Neuronal stem cell (in vitro differentiated cells): ENCODE data around the gene CRYAA.
"Not testable (repeated sequence)": the region's sequence is repeated elsewhere in the genome, so short reads cannot be mapped to it uniquely, and the experiment has no call there.

Experiments used
- DNase-seq: peaks from one replicate; pipeline ENCODE4 v3.0.0-alpha.2; 2013; ENCODE audit warnings: low spot score
- H2AFZ ChIP-seq: one replicate; pipeline ENCODE4 v1.6.1; 2013; ENCODE audit warnings: mild to moderate bottlenecking, low read length, inconsistent platforms
- H2AK5ac ChIP-seq: 2 replicates; pipeline ENCODE4 v1.6.1; 2013; ENCODE audit warnings: low read depth, mild to moderate bottlenecking, inconsistent platforms, low read length, moderate library complexity, mixed read lengths
- H2BK120ac ChIP-seq: 2 replicates; pipeline ENCODE4 v1.6.1; 2013; ENCODE audit warnings: low read depth, mild to moderate bottlenecking, inconsistent platforms, low read length, moderate library complexity, mixed read lengths
- H2BK12ac ChIP-seq: one replicate; pipeline ENCODE4 v1.6.1; 2013; ENCODE audit warnings: low read length, inconsistent platforms
- H2BK15ac ChIP-seq: 2 replicates; pipeline ENCODE4 v1.6.1; 2013; ENCODE audit warnings: mild to moderate bottlenecking, low read length, inconsistent platforms, mixed read lengths
- H2BK5ac ChIP-seq: one replicate; pipeline ENCODE4 v1.6.1; 2013; ENCODE audit warnings: inconsistent platforms, mild to moderate bottlenecking, low read length, moderate library complexity
- H3K14ac ChIP-seq: one replicate; pipeline ENCODE4 v1.6.1; 2013; ENCODE audit warnings: low read length, inconsistent platforms
- H3K18ac ChIP-seq: 2 replicates; pipeline ENCODE4 v1.6.1; 2013; ENCODE audit warnings: low read length, inconsistent platforms
- H3K23ac ChIP-seq: 2 replicates; pipeline ENCODE4 v1.6.1; 2013; ENCODE audit warnings: low read depth, mild to moderate bottlenecking, mixed read lengths, low read length, inconsistent platforms; ENCODE audit not compliant: poor library complexity
- H3K27ac ChIP-seq: replicated peaks from 3 replicates; pipeline ENCODE4 v1.5.1; 2013; ENCODE audit warnings: low read length, inconsistent platforms
- H3K27me3 ChIP-seq, 3 experiments: 2 replicates each; pipeline ENCODE4 v1.6.1; 2013; ENCODE audit warnings: low read length in 3 of 3, mild to moderate bottlenecking in 2 of 3, inconsistent platforms in 1 of 3, low read depth in 1 of 3, mixed read lengths in 1 of 3, moderate library complexity in 1 of 3; ENCODE audit not compliant: control insufficient read depth in 3 of 3, insufficient read depth in 3 of 3
- H3K36me3 ChIP-seq, 2 donors: replicated peaks in 1 of 2; 2 replicates each; pipeline ENCODE4 v1.6.1; 2013; ENCODE audit warnings: low read length in 2 of 2; ENCODE audit not compliant: control insufficient read depth in 2 of 2, insufficient read depth in 2 of 2
- H3K4ac ChIP-seq: 2 replicates; pipeline ENCODE4 v1.6.1; 2013; ENCODE audit warnings: inconsistent platforms, mild to moderate bottlenecking, low read length, moderate library complexity
- H3K4me1 ChIP-seq, 2 donors: 1 replicate in 1 of 2; 2 replicates in 1 of 2; pipeline ENCODE4 v1.6.1; 2013; ENCODE audit warnings: low read length in 2 of 2, low read depth in 1 of 2; ENCODE audit not compliant: control insufficient read depth in 2 of 2, insufficient read depth in 1 of 2
- H3K4me2 ChIP-seq: one replicate; pipeline ENCODE4 v1.6.1; 2013; ENCODE audit warnings: mild to moderate bottlenecking, low read length, inconsistent platforms; ENCODE audit not compliant: insufficient read depth, poor library complexity, severe bottlenecking
- H3K4me3 ChIP-seq, 2 donors: 2 replicates each; pipeline ENCODE4 v1.5.1; 2013; ENCODE audit warnings: low read length in 2 of 2, mild to moderate bottlenecking in 2 of 2, inconsistent platforms in 1 of 2, moderate library complexity in 1 of 2
- H3K79me1 ChIP-seq: one replicate; pipeline ENCODE4 v1.6.1; 2013; ENCODE audit warnings: low read depth, mild to moderate bottlenecking, inconsistent platforms, low read length, moderate library complexity
- H3K9ac ChIP-seq: one replicate; pipeline ENCODE4 v1.6.1; 2013; ENCODE audit warnings: mild to moderate bottlenecking, low read depth, low read length, inconsistent platforms; ENCODE audit not compliant: poor library complexity
- H3K9me3 ChIP-seq, 2 donors: replicated peaks in 1 of 2; 2 replicates each; pipeline versions ENCODE3 to v1.6.1; 2013; ENCODE audit warnings: low read length in 2 of 2, mild to moderate bottlenecking in 2 of 2, inconsistent platforms in 1 of 2, low read depth in 1 of 2, mixed read lengths in 1 of 2, moderate library complexity in 1 of 2; ENCODE audit not compliant: control insufficient read depth in 2 of 2, insufficient read depth in 1 of 2
- H4K8ac ChIP-seq: one replicate; pipeline ENCODE4 v1.6.1; 2013; ENCODE audit warnings: low read depth, mild to moderate bottlenecking, inconsistent platforms, low read length, moderate library complexity
- H4K91ac ChIP-seq: one replicate; pipeline ENCODE4 v1.6.1; 2013; ENCODE audit warnings: low read length, low read depth, mild to moderate bottlenecking, inconsistent platforms; ENCODE audit not compliant: poor library complexity
- WGBS, 2 donors: extraction: QIAGEN DNeasy Blood & Tissue Kit; methylation state at CpG; one replicate each; pipeline ENCODE4 v1.1.7; 2013; ENCODE audit warnings: missing lambda C conversion rate in 2 of 2, mixed read lengths in 1 of 2; ENCODE audit not compliant: insufficient read length in 2 of 2, insufficient replicate concordance in 1 of 2; ENCODE audit errors: extremely low coverage in 2 of 2; 5-methylcytosine and 5-hydroxymethylcytosine counted together

Gene CRYAA

GRCh38 chr21:43187268-43187667 lies 18.5 kb downstream of the CRYAA start:
- not testable (repeated sequence) for H3K9me3 ChIP-seq, H4K8ac ChIP-seq, H3K4ac ChIP-seq, H3K27ac ChIP-seq, H3K4me1 ChIP-seq, H2BK5ac ChIP-seq, H3K14ac ChIP-seq, H3K18ac ChIP-seq, H2BK15ac ChIP-seq, H2BK120ac ChIP-seq, H3K4me3 ChIP-seq, H3K4me2 ChIP-seq, H3K36me3 ChIP-seq, H3K79me1 ChIP-seq, H3K9ac ChIP-seq, H2BK12ac ChIP-seq, DNase-seq, H4K91ac ChIP-seq, H3K27me3 ChIP-seq, H2AK5ac ChIP-seq, H2AFZ ChIP-seq, H3K23ac ChIP-seq
- no CpG with 5 or more reads among the region's 7 CpGs for WGBS, 2 donors

GRCh38 chr21:43187715-43188114 lies 18.9 kb downstream of the CRYAA start:
- no peak overlapping the region for H2BK12ac ChIP-seq
- H2BK5ac ChIP-seq: no peak overlapping the region
- H2AFZ ChIP-seq: no peak overlapping the region
- H2BK15ac ChIP-seq: no peak overlapping the region
- H3K4me2 ChIP-seq: no peak overlapping the region
- no peaks in the 10 kb centered on the region for H3K79me1 ChIP-seq
- H3K27ac ChIP-seq: no peak overlapping the region
- H2AK5ac ChIP-seq: no peak overlapping the region
- H3K23ac ChIP-seq: no peak overlapping the region
- no peak overlapping the region for H3K18ac ChIP-seq
- no peak overlapping the region for H2BK120ac ChIP-seq
- no peak overlapping the region for H3K4ac ChIP-seq
- H3K9ac ChIP-seq: peak overlapping the region; percentile 32
- H3K9me3 ChIP-seq: peaks cover 0 to 3% of the 10 kb centered on the region in 2 donors
- H3K27me3 ChIP-seq: peaks cover 0 to 2% (median 0%) of the 10 kb centered on the region in 3 experiments
- H3K4me1 ChIP-seq: no peaks in the 10 kb centered on the region
- no peak overlapping the region for H3K14ac ChIP-seq
- H3K36me3 ChIP-seq: no peaks in the 10 kb centered on the region
- no peak for DNase-seq
- H4K91ac ChIP-seq: no peak overlapping the region
- H3K4me3 ChIP-seq: peak overlapping the region in 1 of 2 donors; percentile 71
- no CpG with 5 or more reads among the region's 4 CpGs for WGBS, 2 donors
- no peak overlapping the region for H4K8ac ChIP-seq

- Histone ChIP-seq H2AK5ac (no peak overlapping the region), H2BK5ac (no peak overlapping the region), H3K36me3 (no peaks in the 10 kb centered on the region), H3K79me1 (no peaks in the 10 kb centered on the region), H3K9ac (no peak overlapping the region), H3K27ac (no peak overlapping the region), H2BK12ac (no peak overlapping the region), H3K4me1 (no peaks in the 10 kb centered on the region), H4K91ac (no peak overlapping the region), H3K23ac (no peak overlapping the region), H3K4me3 (no peak overlapping the region), H3K4ac (no peak overlapping the region), H4K8ac (no peak overlapping the region), H2AFZ (no peak overlapping the region), H2BK120ac (no peak overlapping the region), H3K18ac (no peak overlapping the region), H3K27me3 (peaks cover 0 to 2% (median 0%) of the 10 kb centered on the region in 3 experiments), H3K14ac (no peak overlapping the region), H2BK15ac (no peak overlapping the region), H3K4me2 (no peak overlapping the region), H3K9me3 (peaks cover 0 to 3% of the 10 kb centered on the region in 2 donors)
- no peak for DNase-seq
- WGBS, 2 donors: no CpG with 5 or more reads among the region's 8 CpGs
Observed at GRCh38 chr21:43188181-43188580, 19.4 kb downstream of the CRYAA start.

GRCh38 chr21:43188592-43189210 lies 19.9 kb downstream of the CRYAA start:
- no peak overlapping the region for H4K8ac ChIP-seq
- no peak for DNase-seq
- WGBS, 2 donors: no CpG with 5 or more reads among the region's 15 CpGs

More at GRCh38 chr21:43188592-43189210, 19.9 kb downstream of the CRYAA start:
- no peak overlapping the region for H2AK5ac ChIP-seq
- no peak overlapping the region for H3K9ac ChIP-seq
- H2AFZ ChIP-seq: no peak overlapping the region
- H3K4ac ChIP-seq: no peak overlapping the region
- H3K79me1 ChIP-seq: no peaks in the 10 kb centered on the region
- H3K9me3 ChIP-seq: peaks cover 0 to 4% of the 10 kb centered on the region in 2 donors
- no peak overlapping the region for H2BK120ac ChIP-seq
- no peak overlapping the region for H3K14ac ChIP-seq
- no peak overlapping the region for H2BK5ac ChIP-seq
- H3K36me3 ChIP-seq: no peaks in the 10 kb centered on the region
- no peak overlapping the region for H3K18ac ChIP-seq
- no peak overlapping the region for H3K4me2 ChIP-seq
- no peak overlapping the region for H2BK15ac ChIP-seq
- H3K4me3 ChIP-seq: no peak overlapping the region
- H3K27me3 ChIP-seq: peaks cover 0 to 2% (median 0%) of the 10 kb centered on the region in 3 experiments
- H2BK12ac ChIP-seq: no peak overlapping the region
- no peak overlapping the region for H4K91ac ChIP-seq
- H3K23ac ChIP-seq: no peak overlapping the region
- no peaks in the 10 kb centered on the region for H3K4me1 ChIP-seq
- H3K27ac ChIP-seq: no peak overlapping the region
